Endothelial cell of umbilical vein (primary cell): ENCODE measurements around the gene ACD. TPM values are rescaled to one million over a fixed set of nuclear protein-coding genes. Genes with fewer than 3 reads are reported as not detected.

ENCODE experiments used
- BruUV-seq: library from RNA; stranded (reverse); fragments of 400-500 nt; replicated peaks from 2 replicates; lab custom pipeline; 2021; lab: Mats Ljungman, UMichigan
- CTCF ChIA-PET: fragments of 300-600, 350-600 bp; sonication (Branson Sonifier 250); formaldehyde crosslinking; loops from one replicate; lab custom pipeline; 2021; ENCODE audit warnings: antibody characterized with exemption, inconsistent platforms; lab: Charles Lee
- POLR2A ChIA-PET: fragments of 300-600, 350-600 bp; sonication (Branson Sonifier 250); formaldehyde crosslinking; loops from one replicate; lab custom pipeline; 2021; ENCODE audit warnings: antibody characterized with exemption, inconsistent platforms; lab: Charles Lee
- DNase-seq: peaks from one replicate; pipeline ENCODE4 v3.0.0-alpha.2; 2011; ENCODE audit warnings: low read depth, low spot score
- FAIRE-seq: peaks from 2 replicates; lab custom pipeline; 2011; peaks lifted over from hg19 to GRCh38; lab: Jason Lieb, UNC
- H2AFZ ChIP-seq: 2 replicates; pipeline ENCODE4 v1.6.0; 2012; ENCODE audit warnings: low read depth, low read length, control low read depth, inconsistent platforms
- H3K27ac ChIP-seq: 2 replicates; pipeline ENCODE4 v1.5.1; 2011; ENCODE audit warnings: low read depth, mild to moderate bottlenecking, control low read depth, low read length, moderate library complexity; ENCODE audit not compliant: insufficient read depth
- H3K27me3 ChIP-seq, 2 experiments: 2 replicates each; pipeline versions ENCODE4 v1.6.0 to v1.6.1; 2011; ENCODE audit warnings: low read length in 2 of 2, mixed read lengths in 1 of 2; ENCODE audit not compliant: control insufficient read depth in 2 of 2, insufficient read depth in 2 of 2
- H3K36me3 ChIP-seq, 2 experiments: 2 replicates in 1 of 2; 3 replicates in 1 of 2; pipeline ENCODE4 v1.5.1; 2011; ENCODE audit warnings: low read length in 2 of 2, mild to moderate bottlenecking in 1 of 2, moderate library complexity in 1 of 2; ENCODE audit not compliant: control insufficient read depth in 2 of 2, insufficient read depth in 2 of 2; ENCODE audit errors: extremely low read depth in 1 of 2
- H3K4me1 ChIP-seq: 3 replicates; pipeline ENCODE4 v1.5.1; 2011; ENCODE audit warnings: mild to moderate bottlenecking, low read length; ENCODE audit not compliant: control insufficient read depth, insufficient read depth; ENCODE audit errors: extremely low read depth
- H3K4me2 ChIP-seq: 2 replicates; pipeline ENCODE4 v1.6.1; 2011; ENCODE audit warnings: low read length, control low read depth, mixed read lengths; ENCODE audit not compliant: insufficient read depth
- H3K4me3 ChIP-seq, 3 experiments: fragments of 200-600 bp in 1 of 3; sonication (generic), shearing (Covaris generic) in 1 of 3; replicated peaks in 1 of 3; 2 replicates each; pipeline ENCODE4 v1.5.1; 2011 to 2016; ENCODE audit warnings: control low read depth in 3 of 3, low read length in 3 of 3, mild to moderate bottlenecking in 2 of 3, inconsistent platforms in 1 of 3, low read depth in 1 of 3, moderate library complexity in 1 of 3; ENCODE audit not compliant: insufficient read depth in 1 of 3
- H3K79me2 ChIP-seq: 2 replicates; pipeline ENCODE4 v1.6.0; 2012; ENCODE audit warnings: low read length, inconsistent platforms; ENCODE audit not compliant: control insufficient read depth, insufficient read depth
- H3K9ac ChIP-seq: replicated peaks from 2 replicates; pipeline ENCODE3; 2011; ENCODE audit warnings: low read length, control low read depth; ENCODE audit not compliant: insufficient read depth; ENCODE audit errors: extremely low read depth
- H3K9me1 ChIP-seq: replicated peaks from 3 replicates; pipeline ENCODE4 v1.6.0; 2011; ENCODE audit warnings: mild to moderate bottlenecking, low read length; ENCODE audit not compliant: control insufficient read depth, insufficient read depth; ENCODE audit errors: extremely low read depth
- H3K9me3 ChIP-seq: replicated peaks from 2 replicates; pipeline ENCODE4 v1.5.1; 2012; ENCODE audit warnings: low read length, inconsistent platforms; ENCODE audit not compliant: control insufficient read depth, insufficient read depth
- H4K20me1 ChIP-seq: replicated peaks from 2 replicates; pipeline ENCODE3; 2011; ENCODE audit warnings: mild to moderate bottlenecking, low read length; ENCODE audit not compliant: control insufficient read depth, insufficient read depth; ENCODE audit errors: extremely low read depth
- EZH2 ChIP-seq: IDR thresholded peaks from 2 replicates; pipeline ENCODE4 v1.6.1; 2012; ENCODE audit warnings: borderline replicate concordance, low read depth, mild to moderate bottlenecking, moderate library complexity, low read length, inconsistent platforms; ENCODE audit not compliant: severe bottlenecking
- FOS ChIP-seq: IDR thresholded peaks from 2 replicates; pipeline ENCODE4 v1.6.1; 2011; ENCODE audit warnings: mild to moderate bottlenecking, low read length, moderate library complexity, borderline replicate concordance; ENCODE audit not compliant: insufficient read depth
- GATA2 ChIP-seq: IDR thresholded peaks from 2 replicates; pipeline ENCODE4 v1.7.0; 2011; ENCODE audit warnings: low read depth, mild to moderate bottlenecking, moderate library complexity, mixed read lengths, low read length; ENCODE audit not compliant: insufficient read length, insufficient read depth
- JUN ChIP-seq: IDR thresholded peaks from 2 replicates; pipeline ENCODE4 v1.6.1; 2011; ENCODE audit warnings: borderline replicate concordance, low read depth; ENCODE audit not compliant: insufficient read length, insufficient read depth
- MYC ChIP-seq: IDR thresholded peaks from one replicate; pipeline ENCODE4 v1.6.1; 2011; ENCODE audit warnings: mild to moderate bottlenecking, low read depth, low read length
- POLR2A ChIP-seq: IDR thresholded peaks from 2 replicates; pipeline ENCODE4 v1.6.1; 2012; ENCODE audit warnings: low read depth, mild to moderate bottlenecking, control low read depth, low read length
- POLR2AphosphoS5 ChIP-seq: IDR thresholded peaks from 2 replicates; pipeline ENCODE4 v1.6.1; 2012; ENCODE audit warnings: low read depth, mild to moderate bottlenecking, control low read depth, low read length, moderate library complexity; ENCODE audit not compliant: insufficient read depth
- dilution Hi-C: fragments of 300-500 bp; cut with MboI; formaldehyde crosslinking; loops from one replicate; pipeline ENCODE4 v1.15.0; 2019; ENCODE audit warnings: low sequenced_read_pairs; ENCODE audit not compliant: extremely low pct_ligation_motif_present
- intact Hi-C: fragments of 100-400 bp; cut with micrococcal nuclease; formaldehyde crosslinking; loops from one replicate; pipeline ENCODE4 v1.10.0; 2022
- polyA plus RNA-seq, 4 experiments: library from polyadenylated mRNA; depleted of rRNA in 3 of 4; stranded (reverse) in 3 of 4; unstranded in 1 of 4; fragments of >200 nt; gene quantifications; 2 replicates each; pipeline versions ENCODE4 v1.2.1 to v1.2.3, GENCODE V29; 2011 to 2012; ENCODE audit warnings: missing spikeins in 1 of 4
- total RNA-seq: library from RNA; stranded (reverse); gene quantifications from 2 replicates; pipeline ENCODE4 v1.2.3, GENCODE V29; 2021
- TF ChIP-seq, protein P1 (sequence below): IDR thresholded peaks from 2 replicates; pipeline ENCODE4 v1.6.1; 2011; ENCODE audit not compliant: insufficient read depth, insufficient read length
- TF ChIP-seq, protein P2 (sequence below), 2 donors: IDR thresholded peaks; 1 replicate in 1 of 2; 2 replicates in 1 of 2; pipeline ENCODE4 v1.5.1; 2011; ENCODE audit warnings: low read length in 2 of 2, mild to moderate bottlenecking in 2 of 2, moderate library complexity in 2 of 2, control low read depth in 1 of 2, inconsistent platforms in 1 of 2, low read depth in 1 of 2; ENCODE audit not compliant: insufficient read depth in 1 of 2; ENCODE audit errors: extremely low read depth in 1 of 2

Gene ACD
- total and polyA plus RNA-seq, 2 donors (not counting 3 experiments of a cell fraction or from before 2014, with no cell fraction given), result 24.4 to 36.0 TPM

DNA sequence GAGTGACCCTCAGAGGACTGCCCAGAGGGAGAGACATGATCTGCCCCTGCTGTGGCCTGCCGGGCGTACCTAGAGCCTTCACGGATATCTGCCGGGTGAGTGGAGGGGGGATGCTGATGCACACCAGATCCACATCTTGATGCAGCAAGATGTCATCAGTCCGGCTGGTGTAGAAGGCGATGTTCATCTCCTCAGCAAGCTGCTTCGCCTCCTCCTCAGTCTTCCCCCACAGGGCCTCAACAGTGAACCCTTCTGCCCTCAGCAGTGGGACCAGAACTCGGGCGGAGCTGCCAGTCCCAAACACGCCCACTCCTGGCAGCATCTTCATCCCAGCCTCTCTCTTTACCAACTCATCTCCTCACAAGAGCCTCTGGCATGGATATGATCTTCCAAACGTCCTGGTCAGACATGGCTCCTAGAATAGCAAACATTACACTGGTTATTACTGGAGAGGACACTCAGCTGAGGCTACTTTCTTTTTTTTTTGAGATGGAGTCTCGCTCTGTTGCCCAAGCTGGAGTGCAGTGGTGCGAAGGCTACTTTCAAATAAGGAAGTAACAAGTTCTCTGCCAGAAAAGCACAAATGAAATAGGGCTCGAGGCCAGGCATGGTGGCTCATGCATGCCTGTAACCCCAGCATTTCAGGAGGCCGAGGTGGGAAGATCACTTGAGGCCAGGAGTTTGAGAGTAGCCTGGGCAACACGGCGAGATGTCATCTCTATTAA, 25.5 kb upstream of the ACD start:
- Histone ChIP-seq H3K27ac (no peak overlapping the region), H4K20me1 (peaks cover 5% of the 10 kb centered on the region), H3K36me3 (peaks cover 4 to 18% of the 10 kb centered on the region in 2 experiments), H2AFZ (no peak overlapping the region), H3K4me2 (no peak overlapping the region), H3K9ac (no peak overlapping the region), H3K4me1 (peaks cover 9% of the 10 kb centered on the region), H3K79me2 (peaks cover 13% of the 10 kb centered on the region), H3K27me3 (no peaks in the 10 kb centered on the region), H3K9me3 (no peaks in the 10 kb centered on the region), H3K4me3 (no peak overlapping the region), H3K9me1 (no peaks in the 10 kb centered on the region)
- FAIRE-seq (no peak), DNase-seq (no peak)
- no peak for TF ChIP-seq POLR2A
- TF ChIP-seq JUN, result no peak
- TF ChIP-seq FOS, result no peak
- TF ChIP-seq, protein P1, sequence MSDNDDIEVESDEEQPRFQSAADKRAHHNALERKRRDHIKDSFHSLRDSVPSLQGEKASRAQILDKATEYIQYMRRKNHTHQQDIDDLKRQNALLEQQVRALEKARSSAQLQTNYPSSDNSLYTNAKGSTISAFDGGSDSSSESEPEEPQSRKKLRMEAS, result no peak
- no peak for TF ChIP-seq MYC
- no peak for TF ChIP-seq GATA2
- no peak for TF ChIP-seq POLR2AphosphoS5
- TF ChIP-seq, protein P2, sequence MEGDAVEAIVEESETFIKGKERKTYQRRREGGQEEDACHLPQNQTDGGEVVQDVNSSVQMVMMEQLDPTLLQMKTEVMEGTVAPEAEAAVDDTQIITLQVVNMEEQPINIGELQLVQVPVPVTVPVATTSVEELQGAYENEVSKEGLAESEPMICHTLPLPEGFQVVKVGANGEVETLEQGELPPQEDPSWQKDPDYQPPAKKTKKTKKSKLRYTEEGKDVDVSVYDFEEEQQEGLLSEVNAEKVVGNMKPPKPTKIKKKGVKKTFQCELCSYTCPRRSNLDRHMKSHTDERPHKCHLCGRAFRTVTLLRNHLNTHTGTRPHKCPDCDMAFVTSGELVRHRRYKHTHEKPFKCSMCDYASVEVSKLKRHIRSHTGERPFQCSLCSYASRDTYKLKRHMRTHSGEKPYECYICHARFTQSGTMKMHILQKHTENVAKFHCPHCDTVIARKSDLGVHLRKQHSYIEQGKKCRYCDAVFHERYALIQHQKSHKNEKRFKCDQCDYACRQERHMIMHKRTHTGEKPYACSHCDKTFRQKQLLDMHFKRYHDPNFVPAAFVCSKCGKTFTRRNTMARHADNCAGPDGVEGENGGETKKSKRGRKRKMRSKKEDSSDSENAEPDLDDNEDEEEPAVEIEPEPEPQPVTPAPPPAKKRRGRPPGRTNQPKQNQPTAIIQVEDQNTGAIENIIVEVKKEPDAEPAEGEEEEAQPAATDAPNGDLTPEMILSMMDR (IDR thresholded peaks at IDR 0.05; ENCODE audit: extremely low read depth in 1 of 2, insufficient read depth in 1 of 2, low read depth in 1 of 2, low read length in 2 of 2), result no peak
- TF ChIP-seq EZH2, result no peak
- CTCF ChIA-PET, result no interaction called here
- dilution Hi-C loops (loop anchor here (25.0 kb wide), 1 partner anchor 227 kb away; no protein-coding TSS in a partner anchor), intact Hi-C loops (no loop called here)
- POLR2A ChIA-PET, result no interaction called here
- no TSS peak for BruUV-seq
